KOPT-K1 (cell line): ENCODE measurements around the gene NRG3.

Experiments
- H3K27ac ChIP-seq: fragments of 200-600 bp; sonication (generic); 2 replicates; pipeline ENCODE4 v1.5.1; 2016; ENCODE audit warnings: antibody characterized with exemption, mild to moderate bottlenecking, low read depth, low read length; ENCODE audit not compliant: poor library complexity, severe bottlenecking
- H3K36me3 ChIP-seq: fragments of 200-600 bp; sonication (generic); 2 replicates; pipeline ENCODE4 v1.5.1; 2017; ENCODE audit warnings: antibody characterized with exemption, mild to moderate bottlenecking, low read length, moderate library complexity; ENCODE audit not compliant: insufficient read depth
- H3K9me3 ChIP-seq: fragments of 200-600 bp; sonication (generic); 2 replicates; pipeline ENCODE4 v1.5.1; 2017; ENCODE audit warnings: antibody characterized with exemption, low read length, mild to moderate bottlenecking; ENCODE audit not compliant: insufficient read depth, poor library complexity, severe bottlenecking

The NRG3 gene

DNA sequence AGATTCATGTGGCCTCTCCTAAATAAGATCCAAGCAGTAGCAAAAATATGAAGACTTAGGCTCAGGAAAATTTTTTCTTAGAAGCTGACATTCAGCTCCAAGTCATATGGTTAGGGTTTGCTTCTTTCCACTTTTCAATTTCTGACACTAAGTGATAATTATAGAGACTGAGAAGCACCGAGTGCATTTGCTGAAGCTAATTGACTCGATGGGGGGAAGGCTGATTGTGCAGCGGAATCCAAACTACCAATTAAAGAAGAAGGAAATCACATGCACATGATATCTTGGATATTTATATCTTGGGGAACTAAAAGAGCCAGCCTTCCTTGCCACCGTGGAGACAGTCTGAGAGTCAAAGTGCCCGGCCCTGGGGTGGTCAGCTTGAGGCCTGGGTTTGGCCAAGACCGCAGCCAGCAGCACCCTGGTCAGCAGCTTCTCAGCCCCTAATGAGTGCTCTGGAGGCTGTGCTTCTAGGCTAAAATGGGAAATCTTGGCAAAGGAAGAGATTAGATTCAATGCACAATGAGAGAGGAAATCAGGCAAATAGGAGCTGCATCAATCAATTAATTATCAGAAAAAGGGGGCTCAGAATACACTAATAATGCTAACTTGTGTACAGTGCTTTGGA, 589.3 kb downstream of the NRG3 start:
- Histone ChIP-seq H3K9me3 (no peaks in the 10 kb centered on the region), H3K36me3 (no peaks in the 10 kb centered on the region), H3K27ac (no peak overlapping the region)

DNA sequence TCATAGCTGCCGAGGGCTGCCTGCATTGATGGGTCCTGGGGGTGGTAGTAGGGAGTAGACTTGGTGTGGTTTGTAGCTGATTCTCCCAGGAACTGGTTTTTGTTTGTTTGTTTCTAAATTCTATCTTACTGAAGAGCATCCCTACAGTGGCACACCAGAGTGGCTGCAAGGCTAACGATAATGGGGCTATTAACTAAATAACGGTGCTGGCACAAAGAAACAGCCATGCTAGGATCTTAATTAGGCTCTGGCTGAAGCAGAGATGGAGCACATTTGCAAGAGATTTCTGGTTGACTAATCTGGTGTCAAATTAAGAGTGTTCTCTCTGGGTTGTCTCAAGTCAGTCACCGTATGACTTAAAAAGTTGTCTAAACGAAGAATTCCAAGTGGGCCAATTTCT, 590.0 kb downstream of the NRG3 start:
- Histone ChIP-seq H3K27ac (no peak overlapping the region), H3K9me3 (no peaks in the 10 kb centered on the region), H3K36me3 (no peaks in the 10 kb centered on the region)

DNA sequence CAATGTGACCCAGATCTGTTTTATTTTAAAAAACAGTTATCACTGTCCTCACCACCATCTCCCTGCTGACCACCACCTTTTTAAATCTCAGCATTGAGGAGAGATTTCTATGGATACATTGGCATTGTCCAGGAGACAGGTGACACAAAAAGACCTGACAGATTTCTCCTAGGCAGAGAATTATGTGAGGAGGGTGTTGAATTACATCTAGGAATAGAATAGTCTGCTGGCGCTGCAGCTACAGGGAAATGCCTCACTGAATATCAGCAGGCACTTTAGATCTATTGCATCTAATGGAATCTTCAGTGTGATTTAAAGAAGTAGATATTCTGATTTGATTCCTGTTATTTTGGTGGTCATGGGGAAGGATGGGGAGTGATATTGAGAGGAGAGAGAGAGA, 593.5 kb downstream of the NRG3 start:
- no peaks in the 10 kb centered on the region for H3K36me3 ChIP-seq
- H3K9me3 ChIP-seq = no peaks in the 10 kb centered on the region
- H3K27ac ChIP-seq = no peak overlapping the region

DNA sequence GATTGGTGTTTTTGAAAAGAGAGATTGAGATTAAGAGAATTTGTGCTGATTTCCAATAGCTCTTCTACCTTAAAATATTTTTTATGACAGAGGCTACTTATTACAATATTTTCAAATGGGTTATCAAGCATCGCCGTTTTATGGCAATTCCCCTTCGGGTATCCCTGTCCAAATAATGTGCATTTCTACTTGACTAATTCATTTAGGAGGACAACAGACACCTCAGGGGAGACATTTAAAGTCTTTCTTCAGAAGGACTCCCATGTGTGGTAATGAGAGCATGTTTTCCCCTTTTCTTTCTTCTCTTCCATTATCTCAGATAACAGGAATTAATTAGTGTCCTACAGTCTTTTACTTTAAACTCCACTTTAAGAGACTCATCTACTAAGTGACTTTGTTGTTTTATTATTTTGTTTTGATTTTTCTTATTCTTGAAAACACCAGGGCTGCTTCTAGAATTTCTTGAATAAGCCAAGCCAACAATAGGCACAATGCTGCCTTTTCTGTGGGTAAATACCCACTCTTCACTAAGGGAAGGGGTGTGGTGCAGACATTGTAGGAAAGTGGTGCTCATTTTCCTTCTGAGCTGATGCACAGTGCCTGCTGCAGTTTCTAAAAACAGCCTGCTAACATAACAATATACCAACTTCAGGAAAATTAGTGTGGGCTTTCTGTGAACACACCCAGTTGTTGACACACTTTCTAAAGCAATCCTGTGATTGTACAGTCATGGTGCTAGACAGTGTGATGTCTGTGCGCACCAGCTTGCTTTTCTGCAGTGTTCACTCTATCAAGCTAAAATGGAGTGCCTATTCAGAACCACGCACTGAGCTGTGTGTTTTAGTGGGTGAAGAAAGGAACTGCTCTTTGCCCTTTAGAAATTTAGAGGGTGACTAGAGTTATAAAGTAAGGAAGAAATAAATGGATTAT, 597.7 kb downstream of the NRG3 start:
- H3K9me3 ChIP-seq = no peaks in the 10 kb centered on the region
- H3K36me3 ChIP-seq = no peaks in the 10 kb centered on the region
- H3K27ac ChIP-seq = no peak overlapping the region

DNA sequence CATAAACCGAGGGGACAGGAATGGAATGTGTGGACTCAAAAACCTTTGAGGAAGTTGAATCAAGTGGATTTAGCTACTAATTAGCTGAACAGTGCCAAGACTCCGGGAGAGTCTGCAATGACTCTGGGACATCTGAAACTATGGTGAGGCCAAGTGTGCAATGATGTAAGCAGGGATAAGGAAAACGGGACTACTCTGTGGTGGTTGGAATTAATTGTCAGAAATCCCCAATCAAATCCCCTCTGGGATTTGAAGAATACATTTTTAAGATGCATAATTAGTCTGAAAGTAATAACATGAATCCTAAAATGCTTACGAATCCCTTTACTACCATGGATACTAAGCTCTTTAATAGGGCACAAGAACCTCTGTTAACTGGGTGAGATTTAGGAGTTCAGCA, 602.8 kb downstream of the NRG3 start:
- Histone ChIP-seq H3K9me3 (no peaks in the 10 kb centered on the region), H3K27ac (no peak overlapping the region), H3K36me3 (no peaks in the 10 kb centered on the region)

DNA sequence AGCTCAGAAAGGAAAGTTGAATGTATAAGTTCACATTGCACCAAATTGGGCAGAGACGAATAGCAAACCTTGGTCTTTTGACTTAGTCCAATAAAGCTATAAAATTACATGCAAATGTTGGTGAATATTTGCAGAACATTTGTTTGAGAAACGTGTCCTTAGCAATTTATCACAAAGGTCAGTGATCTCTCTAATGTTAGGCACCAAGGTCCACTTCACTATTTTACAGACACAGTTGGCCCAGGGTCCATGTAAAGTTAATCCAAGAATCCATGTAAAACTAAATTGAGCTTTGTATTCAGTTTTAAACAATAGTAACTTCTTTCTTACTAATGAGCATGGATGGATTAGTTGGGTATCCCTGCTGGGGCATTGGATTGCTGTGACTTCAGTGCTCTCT, 617.7 kb downstream of the NRG3 start:
- Histone ChIP-seq H3K36me3 (no peaks in the 10 kb centered on the region), H3K9me3 (no peaks in the 10 kb centered on the region), H3K27ac (no peak overlapping the region)

DNA sequence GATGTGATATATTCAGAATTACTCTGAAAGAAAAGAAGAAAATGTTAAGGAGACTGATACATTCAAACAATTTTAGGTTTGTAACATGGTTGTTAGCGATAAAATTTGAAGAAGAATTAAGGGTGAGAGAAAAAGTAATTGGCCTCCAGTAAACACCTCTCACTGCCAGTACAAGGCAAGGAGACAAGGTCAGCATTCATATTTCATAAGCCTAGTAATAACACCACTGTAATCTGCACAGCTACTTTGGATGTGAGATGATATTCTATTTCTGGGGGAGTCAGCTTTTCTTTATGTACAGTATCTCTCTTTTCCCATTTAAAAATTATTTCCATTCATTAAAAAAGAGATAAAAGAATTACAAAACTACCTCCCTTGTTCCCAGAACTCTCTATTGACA, 621.1 kb downstream of the NRG3 start:
- Histone ChIP-seq H3K36me3 (no peaks in the 10 kb centered on the region), H3K9me3 (no peaks in the 10 kb centered on the region), H3K27ac (no peak overlapping the region)

DNA sequence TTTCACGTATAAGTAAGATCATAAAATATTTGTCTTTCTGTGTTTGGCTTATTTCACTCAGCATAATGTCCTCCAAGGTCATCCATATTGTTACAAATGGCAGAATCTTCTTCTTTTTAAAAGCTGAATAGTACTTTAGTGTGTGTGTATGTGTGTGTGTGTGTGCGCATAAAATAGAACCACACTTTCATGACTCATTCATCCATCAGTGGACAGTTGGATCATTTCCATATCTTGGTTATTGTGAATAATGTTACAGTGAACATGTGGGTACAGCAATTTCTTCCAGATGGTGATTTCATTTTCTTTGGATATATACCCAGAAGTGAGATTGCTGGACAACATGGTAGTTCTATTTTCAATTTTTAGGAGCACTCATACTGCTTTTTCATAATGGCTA, 622.4 kb downstream of the NRG3 start:
- Histone ChIP-seq H3K9me3 (no peaks in the 10 kb centered on the region), H3K36me3 (no peaks in the 10 kb centered on the region), H3K27ac (no peak overlapping the region)

DNA sequence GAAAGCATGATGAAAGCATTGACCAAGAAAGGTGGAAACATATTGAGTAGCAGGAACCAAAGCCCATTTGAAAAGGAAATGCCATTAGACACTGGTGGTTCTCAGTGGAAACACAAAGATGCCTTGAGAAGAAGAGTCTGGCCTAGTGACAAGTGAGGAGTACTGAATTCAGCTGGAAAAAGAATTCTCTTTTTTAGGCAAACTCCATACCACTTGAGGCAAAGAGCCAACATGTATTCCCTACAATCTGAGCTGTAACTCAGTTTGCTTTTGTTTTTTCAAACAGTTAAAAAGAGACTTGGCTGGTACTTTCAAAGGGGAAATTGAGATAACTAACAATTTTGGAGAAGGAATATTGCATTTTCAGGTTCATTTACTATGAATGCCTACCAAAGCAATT, 624.0 kb downstream of the NRG3 start:
- H3K9me3 ChIP-seq = no peaks in the 10 kb centered on the region
- H3K27ac ChIP-seq = no peak overlapping the region
- no peaks in the 10 kb centered on the region for H3K36me3 ChIP-seq

DNA sequence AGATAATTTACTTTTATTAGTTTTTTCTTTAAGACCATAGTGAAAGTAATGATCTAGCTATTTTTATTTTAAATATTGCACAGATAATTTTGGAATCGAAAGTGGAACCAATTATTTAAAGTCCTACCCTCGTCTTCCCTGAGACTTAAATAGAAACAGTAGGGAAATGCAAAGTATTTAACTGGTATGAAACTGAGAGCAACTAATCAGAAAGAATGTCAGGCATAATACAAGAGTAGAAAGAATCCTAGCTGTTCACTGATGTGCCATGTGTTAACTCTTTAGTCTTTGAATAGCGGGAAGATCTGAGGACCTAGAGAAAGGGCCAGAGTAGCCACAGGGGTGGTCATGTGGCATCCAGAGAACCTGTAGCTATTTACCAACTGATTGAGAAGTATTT, 630.0 kb downstream of the NRG3 start:
- no peak overlapping the region for H3K27ac ChIP-seq
- H3K9me3 ChIP-seq = no peaks in the 10 kb centered on the region
- no peaks in the 10 kb centered on the region for H3K36me3 ChIP-seq

DNA sequence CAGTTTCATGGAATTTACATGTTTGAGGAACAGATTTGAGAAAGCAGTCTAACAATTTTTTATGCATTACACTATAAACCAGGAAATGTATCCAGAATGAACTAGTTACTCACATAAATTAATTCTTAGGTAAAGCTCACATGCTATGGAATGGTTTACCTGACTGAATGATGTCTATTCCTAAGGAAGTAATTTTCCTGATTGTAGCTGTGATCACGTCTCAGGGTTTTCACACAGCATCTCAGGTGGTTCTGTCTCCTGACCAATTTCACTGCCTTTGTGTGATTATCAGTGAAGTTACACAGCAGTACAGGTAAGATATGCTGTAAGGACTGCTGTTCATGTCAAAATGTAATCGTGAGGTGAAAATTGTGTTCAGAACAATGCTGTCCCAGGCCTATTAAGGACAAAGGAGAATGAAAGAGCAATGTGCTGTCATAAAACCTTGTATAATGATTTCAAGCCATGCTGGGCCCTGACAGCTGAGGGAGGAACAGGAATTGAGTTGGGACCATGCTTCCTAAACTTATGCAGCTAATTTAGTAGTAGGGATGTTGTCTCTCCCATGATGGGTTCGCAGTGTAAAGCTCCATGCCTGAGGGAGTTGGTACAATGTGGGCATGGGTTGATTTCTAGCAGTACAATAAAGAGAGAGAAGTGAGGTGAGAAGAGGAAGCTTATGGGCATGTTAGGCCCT, 631.8 kb downstream of the NRG3 start:
- Histone ChIP-seq H3K27ac (no peak overlapping the region), H3K9me3 (no peaks in the 10 kb centered on the region), H3K36me3 (no peaks in the 10 kb centered on the region)

DNA sequence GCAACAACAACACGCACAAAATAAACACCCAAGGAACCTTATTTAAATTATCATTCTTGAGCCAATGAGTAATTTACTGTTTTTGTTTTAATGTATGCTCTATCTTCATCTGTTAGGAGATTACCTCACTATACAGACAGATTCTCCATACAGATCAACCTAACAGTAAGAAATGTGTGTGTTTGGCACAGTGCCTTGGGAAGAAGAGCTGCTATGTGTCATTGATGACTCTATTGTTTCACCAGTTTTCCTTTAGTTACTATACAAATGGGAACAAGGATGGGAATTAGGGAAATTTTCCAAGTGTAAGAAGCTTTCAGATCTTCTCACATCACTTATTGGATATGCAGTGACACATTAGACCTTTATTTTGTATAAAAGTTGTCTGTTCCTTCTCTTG, 640.3 kb downstream of the NRG3 start:
- Histone ChIP-seq H3K27ac (no peak overlapping the region), H3K9me3 (no peaks in the 10 kb centered on the region), H3K36me3 (no peaks in the 10 kb centered on the region)

DNA sequence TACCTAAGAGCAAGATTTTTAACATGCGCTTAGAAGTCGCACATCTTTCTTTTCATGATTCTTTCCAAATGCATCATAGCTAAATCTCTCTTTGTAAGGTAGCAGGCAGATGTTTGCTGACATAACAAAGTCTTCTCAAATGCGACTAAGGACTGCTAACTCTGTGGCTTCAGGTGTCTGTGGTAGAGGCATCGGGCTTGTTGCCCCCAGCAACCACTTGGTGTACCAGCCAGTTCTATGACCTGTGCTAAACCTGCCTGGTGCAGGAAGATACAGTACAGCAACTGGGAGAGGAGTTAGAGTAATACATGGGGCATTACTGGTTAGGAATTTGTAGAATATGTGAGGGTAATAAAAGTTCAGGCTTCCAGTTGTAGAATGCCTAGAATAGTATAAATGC, 654.1 kb downstream of the NRG3 start:
- no peak overlapping the region for H3K27ac ChIP-seq
- H3K36me3 ChIP-seq = no peaks in the 10 kb centered on the region
- H3K9me3 ChIP-seq = no peaks in the 10 kb centered on the region

DNA sequence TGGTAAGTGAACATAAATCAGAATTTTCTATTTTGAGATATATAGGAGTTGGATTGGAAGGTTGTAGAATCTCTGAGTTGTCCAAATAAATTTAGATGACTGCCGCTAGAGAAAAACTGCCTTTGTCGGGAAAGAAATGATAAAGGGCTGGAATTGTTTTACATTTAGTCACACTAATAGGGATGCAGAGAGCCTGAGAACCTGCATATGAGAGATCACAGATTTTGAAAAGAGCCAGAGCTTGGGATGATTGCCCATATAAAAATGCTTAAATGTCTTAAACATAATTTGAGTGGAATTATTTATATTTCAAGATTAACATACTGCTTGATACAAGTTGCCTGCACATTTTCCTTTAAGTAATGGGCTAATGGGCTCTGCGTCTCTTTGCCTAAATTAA, 660.5 kb downstream of the NRG3 start:
- H3K36me3 ChIP-seq = no peaks in the 10 kb centered on the region
- H3K9me3 ChIP-seq = no peaks in the 10 kb centered on the region
- H3K27ac ChIP-seq = no peak overlapping the region

DNA sequence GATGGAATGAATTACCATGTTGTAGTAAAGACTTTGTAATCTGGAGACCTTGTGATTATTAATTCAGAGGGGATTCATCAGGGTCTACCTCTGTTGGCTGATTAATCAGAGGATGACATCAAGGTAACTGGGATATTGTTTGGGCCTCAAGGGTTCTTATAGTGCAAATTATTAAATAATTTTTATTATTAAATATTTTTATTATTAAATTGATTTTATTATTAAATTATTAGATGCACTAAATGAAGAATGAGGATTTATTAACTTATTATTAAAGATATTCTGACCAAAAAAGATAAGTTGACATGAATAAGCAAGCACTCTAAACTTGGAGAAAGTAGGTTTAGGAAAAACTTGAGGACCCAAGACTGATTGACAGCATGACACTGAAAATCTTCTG, 661.7 kb downstream of the NRG3 start:
- no peak overlapping the region for H3K27ac ChIP-seq
- no peaks in the 10 kb centered on the region for H3K9me3 ChIP-seq
- H3K36me3 ChIP-seq = no peaks in the 10 kb centered on the region
